K562 (cell line): ENCODE results near the gene TADA2A. TPM values are rescaled to one million over a fixed set of nuclear protein-coding genes. Genes with fewer than 3 reads are reported as not detected.

Experiments used
- ATAC-seq: fragments of 200-7000 bp; cut with Tn5 transposase; 3 replicates; pipeline ENCODE4 v1.9.1; 2020; ENCODE audit warnings: moderate library complexity
- BruUV-seq: library from RNA; stranded (reverse); fragments of 400-500 nt; replicated peaks from 2 replicates; lab custom pipeline; 2021; lab: Mats Ljungman, UMichigan
- CTCF ChIA-PET: fragments of 300-600 bp; formaldehyde crosslinking; extraction: SDS; loops from one replicate; lab custom pipeline; 2021; ENCODE audit warnings: low intra/inter-chr PET ratio; lab: Yijun Ruan, JAX
- POLR2A ChIA-PET: fragments of 300-600, 350-650 bp; sonication (Branson Sonifier 250); formaldehyde crosslinking; extraction: SDS; loops from one replicate; lab custom pipeline; 2021; ENCODE audit warnings: antibody characterized with exemption, inconsistent platforms; lab: Yijun Ruan, JAX
- DNase-seq, 4 experiments: peaks; one replicate each; pipeline versions ENCODE4 v3.0.0 to v3.0.0-alpha.2; 2011 to 2018; ENCODE audit warnings: low spot score in 3 of 4, mixed read lengths in 3 of 4; ENCODE audit errors: extremely low read depth in 1 of 4
- FAIRE-seq: peaks from 2 replicates; lab custom pipeline; 2011; peaks lifted over from hg19 to GRCh38; lab: Jason Lieb, UNC
- H2AFZ ChIP-seq: 2 replicates; pipeline ENCODE4 v1.6.0; 2011; ENCODE audit warnings: low read depth, low read length, control low read depth, inconsistent platforms
- H3K27ac ChIP-seq: fragments of 200-600 bp; 3 replicates; pipeline ENCODE4 v1.8.0; 2011; ENCODE audit warnings: low read depth, mild to moderate bottlenecking, control low read depth, inconsistent platforms, low read length, moderate library complexity, mixed read lengths; ENCODE audit errors: extremely low read depth
- H3K27me3 ChIP-seq, 2 experiments: fragments of 300-600 bp in 1 of 2; 2 replicates in 1 of 2; 3 replicates in 1 of 2; pipeline versions ENCODE4 v1.6.0 to v1.8.0; 2011; ENCODE audit warnings: inconsistent platforms in 2 of 2, low read length in 2 of 2, mild to moderate bottlenecking in 1 of 2, mixed read lengths in 1 of 2, moderate library complexity in 1 of 2; ENCODE audit not compliant: control insufficient read depth in 2 of 2, insufficient read depth in 2 of 2
- H3K36me3 ChIP-seq: fragments of 300-600 bp; 3 replicates; pipeline ENCODE4 v1.8.0; 2011; ENCODE audit warnings: mild to moderate bottlenecking, low read length, inconsistent platforms; ENCODE audit not compliant: control insufficient read depth, insufficient read depth
- H3K4me1 ChIP-seq, 2 experiments: fragments of 200-600 bp in 1 of 2; replicated peaks in 1 of 2; 2 replicates in 1 of 2; 3 replicates in 1 of 2; pipeline versions ENCODE4 v1.5.1 to v1.8.0; 2011; ENCODE audit warnings: inconsistent platforms in 2 of 2, low read length in 2 of 2, mild to moderate bottlenecking in 1 of 2, mixed read lengths in 1 of 2, moderate library complexity in 1 of 2; ENCODE audit not compliant: control insufficient read depth in 2 of 2, insufficient read depth in 2 of 2
- H3K4me2 ChIP-seq: 2 replicates; pipeline ENCODE4 v1.6.1; 2011; ENCODE audit warnings: low read length, control low read depth, inconsistent platforms, mixed read lengths; ENCODE audit not compliant: insufficient read depth
- H3K4me3 ChIP-seq: fragments of 200-600 bp; sonication (generic), shearing (Covaris generic); 2 replicates; pipeline ENCODE4 v1.5.1; 2016; ENCODE audit warnings: control low read depth, inconsistent platforms
- H3K79me2 ChIP-seq: fragments of 200-600 bp; 3 replicates; pipeline ENCODE4 v1.8.0; 2011; ENCODE audit warnings: low read length, inconsistent platforms; ENCODE audit not compliant: control insufficient read depth, insufficient read depth
- H3K9ac ChIP-seq, 2 experiments: 2 replicates each; pipeline versions ENCODE4 v1.6.0 to v1.6.1; 2011; ENCODE audit warnings: low read depth in 2 of 2, low read length in 2 of 2, control low read depth in 1 of 2, inconsistent platforms in 1 of 2, mild to moderate bottlenecking in 1 of 2, mixed read lengths in 1 of 2; ENCODE audit not compliant: insufficient read depth in 1 of 2
- H3K9me1 ChIP-seq: one replicate; pipeline ENCODE4 v1.6.0; 2011; ENCODE audit warnings: inconsistent platforms, mild to moderate bottlenecking, low read length, moderate library complexity; ENCODE audit not compliant: control insufficient read depth, insufficient read depth
- H3K9me3 ChIP-seq: replicated peaks from 2 replicates; pipeline ENCODE4 v1.5.1; 2011; ENCODE audit warnings: low read depth, low read length, inconsistent platforms; ENCODE audit not compliant: control insufficient read depth, insufficient read depth
- H4K20me1 ChIP-seq: replicated peaks from 2 replicates; pipeline ENCODE4 v1.6.1; 2011; ENCODE audit warnings: low read length, inconsistent platforms, mixed read lengths; ENCODE audit not compliant: control insufficient read depth, insufficient read depth
- BRD9 ChIP-seq: fragments of 450-650 bp; IDR thresholded peaks from 2 replicates; pipeline ENCODE4 v1.6.1; 2018; ENCODE audit warnings: low read depth; ENCODE audit not compliant: partially characterized antibody
- CEBPB ChIP-seq: fragments of 450-650 bp; IDR thresholded peaks from 2 replicates; pipeline ENCODE4 v1.6.1; 2016; ENCODE audit warnings: missing genetic modification characterization, missing compliant biosample characterization
- CEBPG ChIP-seq, 3 experiments: fragments of 200-800 bp in 1 of 3; sonication (Bioruptor generic) in 1 of 3; sonication (generic) in 1 of 3; formaldehyde crosslinking in 1 of 3; IDR thresholded peaks in 2 of 3; conservative IDR thresholded peaks in 1 of 3; 2 replicates each; pipeline versions ENCODE4 v1.6.1 to v1.8.0; 2016 to 2022; ENCODE audit warnings: missing compliant biosample characterization in 2 of 3, missing genetic modification characterization in 2 of 3, mild to moderate bottlenecking in 1 of 3, missing genetic modification reagents in 1 of 3
- DDX20 ChIP-seq: fragments of 450-650 bp; IDR thresholded peaks from 2 replicates; pipeline ENCODE4 v1.6.1; 2016; ENCODE audit warnings: missing genetic modification characterization, low read depth, mild to moderate bottlenecking, missing compliant biosample characterization, moderate library complexity
- PHF8 ChIP-seq: fragments of 200-600 bp; sonication (generic); IDR thresholded peaks from 2 replicates; pipeline ENCODE4 v1.6.1; 2012; ENCODE audit warnings: mixed run types, mild to moderate bottlenecking, inconsistent platforms, low read length, moderate library complexity, borderline replicate concordance
- PRPF4 ChIP-seq: fragments of 200-400 bp; formaldehyde crosslinking; IDR thresholded peaks from one replicate; pipeline ENCODE4 v1.6.1; 2017; ENCODE audit warnings: low read length, low read depth, mild to moderate bottlenecking; ENCODE audit not compliant: insufficient read depth, poor library complexity, severe bottlenecking
- TARDBP ChIP-seq: fragments of 450-650 bp; IDR thresholded peaks from 2 replicates; pipeline ENCODE4 v1.6.1; 2016
- WGBS: fragments of 100-300 bp; shearing (Covaris generic); methylation state at CpG from one replicate; pipeline ENCODE4 v1.1.6; 2016; ENCODE audit warnings: low coverage, mixed read lengths; ENCODE audit not compliant: insufficient coverage; ENCODE audit errors: missing lambda C conversion rate; 5-methylcytosine and 5-hydroxymethylcytosine counted together
- in situ Hi-C: fragments of 300-500 bp; cut with MboI; formaldehyde crosslinking; loops from 4 replicates; pipeline ENCODE4 v1.15.0; 2018; ENCODE audit warnings: inconsistent platforms, mixed read lengths
- intact Hi-C: fragments of 100-400 bp; cut with micrococcal nuclease; formaldehyde crosslinking; loops from 2 replicates; pipeline ENCODE4 v1.14.2; 2022
- polyA plus RNA-seq, 8 experiments: library from polyadenylated mRNA; depleted of rRNA in 4 of 8; stranded (reverse) in 5 of 8; unstranded in 3 of 8; fragments of >200 nt; fragmentation: Nextera tagmentation in 2 of 8; fragmentation: Illumina TruSeq in 1 of 8; extraction: Ambion mirVana in 2 of 8; extraction: Trizol in 1 of 8; gene quantifications; 2 replicates each; pipeline versions ENCODE4 v1.2.1 to v1.2.3, GENCODE V29; 2011 to 2014; ENCODE audit warnings: inconsistent platforms in 1 of 8, missing spikeins in 1 of 8
- total RNA-seq, 7 experiments: library from RNA; depleted of rRNA in 6 of 7; stranded (reverse); fragments of >200 nt in 6 of 7; fragmentation: Illumina TruSeq in 2 of 7; extraction: Trizol in 2 of 7; gene quantifications; 2 replicates each; pipeline versions ENCODE4 v1.2.1 to v1.2.3, GENCODE V29; 2011 to 2021; ENCODE audit warnings: low replicate concordance in 1 of 7

TADA2A gene
- total and polyA plus RNA-seq, 9 of the 15 experiments (the other 6 are each of a cell fraction or from before 2014, with no cell fraction given): 13.8 to 37.7 (median 25.0) TPM

- no peaks in the 10 kb centered on the region for H3K27me3 ChIP-seq
- in situ Hi-C loops: no loop called here
- no peak for TF ChIP-seq TARDBP
- no peak for TF ChIP-seq DDX20
- no peak for TF ChIP-seq PHF8
- TF ChIP-seq BRD9: no peak
- TF ChIP-seq CEBPB (tag): peak; percentile 73
- TF ChIP-seq CEBPG (CRISPR knock-in tag; IDR thresholded peaks at IDR 0.05): no peak
- TF ChIP-seq CEBPG (tag; conservative IDR thresholded peaks at IDR 0.05 in 1 of 2, IDR thresholded peaks at IDR 0.05 in 1 of 2): peak; percentile 37 to 67; a peak in 2 of 4 replicates
- TF ChIP-seq PRPF4: no peak
- TF ChIP-seq, all 486 proteins: peak for 2
- intact Hi-C loops: loop anchor here (10.0 kb wide), 1 partner anchor 76 kb away; no protein-coding TSS in a partner anchor
- Histone ChIP-seq H3K27ac (peak overlapping the region; percentile 97; the same call in 2 of the 3 replicates), H3K79me2 (peaks cover 36% of the 10 kb centered on the region), H3K4me2 (no peak overlapping the region), H3K4me3 (no peak overlapping the region), H2AFZ (peak overlapping the region; percentile 92), H3K9ac (peak overlapping the region in 1 of 2 experiments; percentile 92; a peak in 1 of 4 replicates), H3K4me1 (peaks cover 14 to 17% of the 10 kb centered on the region in 2 experiments), H3K36me3 (peaks cover 10% of the 10 kb centered on the region; the same call in 1 of the 3 replicates), H4K20me1 (no peaks in the 10 kb centered on the region), H3K9me3 (no peaks in the 10 kb centered on the region), H3K9me1 (no peaks in the 10 kb centered on the region)
- ATAC-seq: no peak
- no peak for FAIRE-seq
- no TSS peak for BruUV-seq
- WGBS: 51% methylated on average over 3 of the region's 3 CpGs
- DNase-seq: no peak
- ChIA-PET CTCF (no interaction called here), POLR2A (interaction anchor here (1.0 kb wide), 2 partner anchors 13 to 15 kb away, joined by 3 to 4 read pairs; partner anchors contain the start of gene C17orf78)
These were observed 46.1 kb upstream of the TADA2A start for GRCh38 chr17:37360632-37361031.
